Measurements from ENCODE around the gene ELMO2. TPM values are rescaled to one million over a fixed set of nuclear protein-coding genes. Genes with fewer than 3 reads are reported as not detected.

Gene ELMO2
- total and polyA plus RNA-seq, 2 donors (not counting 1 experiment from before 2014, with no cell fraction given): 22.1 to 41.7 TPM

DNA sequence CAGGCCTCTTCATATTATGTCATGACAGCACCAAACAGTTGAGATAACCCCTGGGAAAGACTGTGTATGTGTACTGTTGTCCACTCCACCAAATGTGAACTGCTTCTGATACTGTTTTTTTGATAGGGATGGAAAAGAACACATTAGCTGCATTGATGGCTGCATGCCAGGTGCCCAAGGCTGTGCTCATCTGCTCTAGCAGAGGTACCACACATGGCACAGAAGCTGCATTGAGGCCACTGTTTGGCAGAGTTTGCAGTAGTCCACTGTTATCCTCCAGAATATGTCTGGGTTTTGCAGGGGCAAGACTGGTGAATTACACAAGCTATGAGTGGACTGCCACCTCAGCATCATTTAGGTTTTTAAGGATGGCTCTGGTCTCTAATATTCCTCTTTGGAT, 28.2 kb upstream of the ELMO2 start:
- Mint-ChIP-seq H3K27me3 (peaks cover 51% of the 10 kb centered on the region), H3K4me1 (no peaks in the 10 kb centered on the region), H3K27ac (no peak overlapping the region), H3K4me3 (no peak overlapping the region), H3K9me3 (ENCODE audit: insufficient read depth) (no peaks in the 10 kb centered on the region)
- no peak overlapping the region for H3K27ac ChIP-seq (ENCODE audit: low read length in 2 of 2)
- ATAC-seq (ENCODE audit: low read depth) (no peak), DNase-seq (no peak)
- H3K4me2 ChIP-seq (replicated peaks; ENCODE audit: low read depth, low read length, poor library complexity, severe bottlenecking): no peak overlapping the region
- no peaks in the 10 kb centered on the region for H3K4me1 ChIP-seq (ENCODE audit: control insufficient read depth in 2 of 2, insufficient read depth in 2 of 2, low read length in 2 of 2)
- TF ChIP-seq, protein P1, sequence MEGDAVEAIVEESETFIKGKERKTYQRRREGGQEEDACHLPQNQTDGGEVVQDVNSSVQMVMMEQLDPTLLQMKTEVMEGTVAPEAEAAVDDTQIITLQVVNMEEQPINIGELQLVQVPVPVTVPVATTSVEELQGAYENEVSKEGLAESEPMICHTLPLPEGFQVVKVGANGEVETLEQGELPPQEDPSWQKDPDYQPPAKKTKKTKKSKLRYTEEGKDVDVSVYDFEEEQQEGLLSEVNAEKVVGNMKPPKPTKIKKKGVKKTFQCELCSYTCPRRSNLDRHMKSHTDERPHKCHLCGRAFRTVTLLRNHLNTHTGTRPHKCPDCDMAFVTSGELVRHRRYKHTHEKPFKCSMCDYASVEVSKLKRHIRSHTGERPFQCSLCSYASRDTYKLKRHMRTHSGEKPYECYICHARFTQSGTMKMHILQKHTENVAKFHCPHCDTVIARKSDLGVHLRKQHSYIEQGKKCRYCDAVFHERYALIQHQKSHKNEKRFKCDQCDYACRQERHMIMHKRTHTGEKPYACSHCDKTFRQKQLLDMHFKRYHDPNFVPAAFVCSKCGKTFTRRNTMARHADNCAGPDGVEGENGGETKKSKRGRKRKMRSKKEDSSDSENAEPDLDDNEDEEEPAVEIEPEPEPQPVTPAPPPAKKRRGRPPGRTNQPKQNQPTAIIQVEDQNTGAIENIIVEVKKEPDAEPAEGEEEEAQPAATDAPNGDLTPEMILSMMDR (IDR thresholded peaks at IDR 0.05): no peak
- no peak for TF ChIP-seq EZH2 (IDR thresholded peaks at IDR 0.05; ENCODE audit: borderline replicate concordance, insufficient read depth, low read depth, low read length, poor library complexity, severe bottlenecking)
- POLR2A ChIA-PET: no interaction called here
- no peaks in the 10 kb centered on the region for H3K9me3 ChIP-seq (ENCODE audit: control extremely low read depth in 1 of 3, control insufficient read depth in 2 of 3, insufficient read depth in 1 of 3, low read length in 2 of 3)
- H3K27me3 ChIP-seq (replicated peaks in 1 of 4; ENCODE audit: control extremely low read depth in 1 of 4, control insufficient read depth in 3 of 4, insufficient read depth in 4 of 4, low read length in 3 of 4): peaks cover 0 to 5% (median 4%) of the 10 kb centered on the region in 4 experiments
- H3K79me2 ChIP-seq (ENCODE audit: control insufficient read depth, insufficient read depth, low read length): no peaks in the 10 kb centered on the region
- H3K36me3 ChIP-seq (replicated peaks in 1 of 2; ENCODE audit: control extremely low read depth in 1 of 2, control insufficient read depth in 1 of 2, extremely low read depth in 1 of 2, insufficient read depth in 2 of 2, low read length in 1 of 2): no peaks in the 10 kb centered on the region
- H3K9ac ChIP-seq (ENCODE audit: low read length): no peak overlapping the region
- H4K20me1 ChIP-seq (ENCODE audit: control insufficient read depth, insufficient read depth, low read length, poor library complexity, severe bottlenecking): no peaks in the 10 kb centered on the region
- no peak overlapping the region for H3K4me3 ChIP-seq (ENCODE audit: control extremely low read depth in 1 of 5, extremely low read depth in 1 of 5, insufficient read depth in 1 of 5, low read depth in 2 of 5, low read length in 4 of 5)
- H2AFZ ChIP-seq (ENCODE audit: insufficient read depth, low read depth, low read length, poor library complexity, severe bottlenecking): no peak overlapping the region
- intact Hi-C loops (cut with micrococcal nuclease): no loop called here
- CTCF ChIA-PET: no interaction called here

- DNase-seq (no peak), ATAC-seq (ENCODE audit: low read depth) (no peak)
- Mint-ChIP-seq H3K9me3 (ENCODE audit: insufficient read depth) (no peaks in the 10 kb centered on the region), H3K27ac (no peak overlapping the region), H3K27me3 (peaks cover 58% of the 10 kb centered on the region), H3K4me1 (no peaks in the 10 kb centered on the region), H3K4me3 (no peak overlapping the region)
- ChIA-PET CTCF (no interaction called here), POLR2A (no interaction called here)
- Histone ChIP-seq H3K9me3 (ENCODE audit: control extremely low read depth in 1 of 3, control insufficient read depth in 2 of 3, insufficient read depth in 1 of 3, low read length in 2 of 3) (no peaks in the 10 kb centered on the region), H4K20me1 (ENCODE audit: control insufficient read depth, insufficient read depth, low read length, poor library complexity, severe bottlenecking) (no peaks in the 10 kb centered on the region), H2AFZ (ENCODE audit: insufficient read depth, low read depth, low read length, poor library complexity, severe bottlenecking) (no peak overlapping the region), H3K27me3 (replicated peaks in 1 of 4; ENCODE audit: control extremely low read depth in 1 of 4, control insufficient read depth in 3 of 4, insufficient read depth in 4 of 4, low read length in 3 of 4) (peaks cover 0 to 5% (median 4%) of the 10 kb centered on the region in 4 experiments), H3K4me3 (ENCODE audit: control extremely low read depth in 1 of 5, extremely low read depth in 1 of 5, insufficient read depth in 1 of 5, low read depth in 2 of 5, low read length in 4 of 5) (no peak overlapping the region), H3K4me1 (ENCODE audit: control insufficient read depth in 2 of 2, insufficient read depth in 2 of 2, low read length in 2 of 2) (no peaks in the 10 kb centered on the region), H3K9ac (ENCODE audit: low read length) (no peak overlapping the region), H3K4me2 (replicated peaks; ENCODE audit: low read depth, low read length, poor library complexity, severe bottlenecking) (no peak overlapping the region), H3K36me3 (replicated peaks in 1 of 2; ENCODE audit: control extremely low read depth in 1 of 2, control insufficient read depth in 1 of 2, extremely low read depth in 1 of 2, insufficient read depth in 2 of 2, low read length in 1 of 2) (no peaks in the 10 kb centered on the region), H3K27ac (ENCODE audit: low read length in 2 of 2) (no peak overlapping the region), H3K79me2 (ENCODE audit: control insufficient read depth, insufficient read depth, low read length) (no peaks in the 10 kb centered on the region)
- intact Hi-C loops (cut with micrococcal nuclease): no loop called here
- WGBS (ENCODE audit: insufficient coverage): 92% methylated on average over 6 of the region's 8 CpGs
- TF ChIP-seq, protein P1 (IDR thresholded peaks at IDR 0.05): no peak
- TF ChIP-seq EZH2 (IDR thresholded peaks at IDR 0.05; ENCODE audit: borderline replicate concordance, insufficient read depth, low read depth, low read length, poor library complexity, severe bottlenecking): no peak
These were observed 26.6 kb upstream of the ELMO2 start for GRCh38 chr20:46433051-46433450.
